Mesodermal cell (in vitro differentiated cells): Measurements from ENCODE around the gene GOLGA5.
"Not testable (repeated sequence)": the region's sequence is repeated elsewhere in the genome, so short reads cannot be mapped to it uniquely, and the experiment has no call there.

Experiments
- H3K27ac ChIP-seq: 2 replicates; pipeline ENCODE4 v1.7.0; 2013; ENCODE audit warnings: mild to moderate bottlenecking, low read depth, low read length, moderate library complexity; ENCODE audit not compliant: severe bottlenecking
- H3K36me3 ChIP-seq: 2 replicates; pipeline ENCODE4 v1.7.1; 2013; ENCODE audit warnings: mild to moderate bottlenecking, low read length, moderate library complexity; ENCODE audit not compliant: control insufficient read depth, insufficient read depth
- H3K4me1 ChIP-seq: one replicate; pipeline ENCODE4 v1.7.1; 2013; ENCODE audit warnings: mild to moderate bottlenecking, low read length; ENCODE audit not compliant: insufficient read depth, control insufficient read depth, poor library complexity, severe bottlenecking
- H3K4me3 ChIP-seq: 2 replicates; pipeline ENCODE4 v1.7.0; 2013; ENCODE audit warnings: low read length, control low read depth, mild to moderate bottlenecking; ENCODE audit not compliant: insufficient read depth, poor library complexity, severe bottlenecking; ENCODE audit errors: extremely low read depth
- H3K9me3 ChIP-seq: 2 replicates; pipeline ENCODE4 v1.7.1; 2013; ENCODE audit warnings: mild to moderate bottlenecking, low read length, moderate library complexity; ENCODE audit not compliant: control insufficient read depth
- WGBS, 2 experiments: methylation state at CpG; one replicate each; pipeline ENCODE4 v1.1.5; 2013; ENCODE audit warnings: missing lambda C conversion rate in 2 of 2; ENCODE audit not compliant: insufficient coverage in 2 of 2; 5-methylcytosine and 5-hydroxymethylcytosine counted together

The GOLGA5 gene

DNA sequence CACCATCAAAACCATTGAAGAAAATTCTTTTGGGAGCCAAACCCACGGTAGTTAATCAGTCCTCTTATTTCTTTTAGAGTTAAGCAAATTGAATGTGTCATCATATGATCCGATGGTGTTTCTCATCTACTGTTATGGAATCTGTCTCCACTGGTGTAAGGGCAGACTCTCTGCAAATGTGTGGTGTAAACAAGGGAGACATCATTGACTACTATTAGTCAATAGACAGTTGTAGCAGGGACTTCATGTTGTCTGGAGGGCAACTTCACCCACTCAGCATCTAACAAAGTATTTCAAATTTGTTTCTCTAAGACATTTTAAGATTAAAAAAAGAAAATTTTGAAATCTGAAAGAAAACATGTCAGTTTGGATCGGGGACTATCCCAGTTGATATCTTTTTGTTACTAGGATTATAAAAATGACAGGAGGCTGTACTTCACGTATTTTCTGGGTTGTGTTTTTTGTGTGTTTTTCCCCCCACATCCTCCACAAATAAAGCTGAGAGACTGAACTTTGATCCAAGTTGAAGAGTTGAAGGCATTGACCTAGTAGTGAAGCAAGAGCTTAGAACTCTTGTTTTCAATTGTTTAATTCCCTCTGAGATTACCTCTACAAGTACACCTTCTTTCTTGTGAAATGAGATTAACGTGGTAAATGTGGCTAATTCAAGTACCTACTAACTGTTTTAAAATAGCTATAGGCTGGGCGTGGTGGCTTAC is 4.0 kb downstream of the GOLGA5 start:
- peaks cover 5% of the 10 kb centered on the region for H3K9me3 ChIP-seq
- 80 to 94% methylated on average over 1 to 3 of the region's 6 CpGs for WGBS, 2 experiments
- no peak overlapping the region for H3K27ac ChIP-seq
- no peaks in the 10 kb centered on the region for H3K4me1 ChIP-seq
- peaks cover 26% of the 10 kb centered on the region for H3K36me3 ChIP-seq
- no peak overlapping the region for H3K4me3 ChIP-seq

GRCh38 chr14:92798811-92799210 is 4.7 kb downstream of the GOLGA5 start:
- Histone ChIP-seq H3K4me1 (no peaks in the 10 kb centered on the region), H3K27ac (no peak overlapping the region), H3K4me3 (no peak overlapping the region), H3K36me3 (peaks cover 33% of the 10 kb centered on the region), H3K9me3 (no peaks in the 10 kb centered on the region)
- 87 to 88% methylated on average over 7 of the region's 10 CpGs for WGBS, 2 experiments

GRCh38 chr14:92800012-92800411 is 5.9 kb downstream of the GOLGA5 start:
- peaks cover 36% of the 10 kb centered on the region for H3K36me3 ChIP-seq
- H3K4me3 ChIP-seq: no peak overlapping the region
- no CpG with 5 or more reads among the region's 1 CpG for WGBS, 2 experiments
- no peaks in the 10 kb centered on the region for H3K9me3 ChIP-seq
- no peaks in the 10 kb centered on the region for H3K4me1 ChIP-seq
- H3K27ac ChIP-seq: no peak overlapping the region

GRCh38 chr14:92800525-92800924 is 6.4 kb downstream of the GOLGA5 start:
- Histone ChIP-seq H3K4me3 (no peak overlapping the region), H3K4me1 (no peaks in the 10 kb centered on the region), H3K27ac (no peak overlapping the region), H3K9me3 (no peaks in the 10 kb centered on the region), H3K36me3 (peaks cover 36% of the 10 kb centered on the region)
- 88 to 100% methylated on average over 1 to 3 of the region's 3 CpGs for WGBS, 2 experiments

GRCh38 chr14:92801917-92802316 is 7.8 kb downstream of the GOLGA5 start:
- Histone ChIP-seq H3K9me3 (no peaks in the 10 kb centered on the region), H3K4me3 (no peak overlapping the region)

GRCh38 chr14:92802678-92803077 is 8.6 kb downstream of the GOLGA5 start:
- peaks cover 39% of the 10 kb centered on the region for H3K36me3 ChIP-seq
- no peak overlapping the region for H3K4me3 ChIP-seq
- no peak overlapping the region for H3K27ac ChIP-seq
- H3K4me1 ChIP-seq: no peaks in the 10 kb centered on the region
- WGBS, 2 experiments: 90 to 100% methylated on average over 1 of the region's 2 CpGs
- H3K9me3 ChIP-seq: no peaks in the 10 kb centered on the region

More at GRCh38 chr14:92801917-92802316, 7.8 kb downstream of the GOLGA5 start:
- Histone ChIP-seq H3K36me3 (peaks cover 39% of the 10 kb centered on the region), H3K27ac (no peak overlapping the region), H3K4me1 (no peaks in the 10 kb centered on the region)

DNA sequence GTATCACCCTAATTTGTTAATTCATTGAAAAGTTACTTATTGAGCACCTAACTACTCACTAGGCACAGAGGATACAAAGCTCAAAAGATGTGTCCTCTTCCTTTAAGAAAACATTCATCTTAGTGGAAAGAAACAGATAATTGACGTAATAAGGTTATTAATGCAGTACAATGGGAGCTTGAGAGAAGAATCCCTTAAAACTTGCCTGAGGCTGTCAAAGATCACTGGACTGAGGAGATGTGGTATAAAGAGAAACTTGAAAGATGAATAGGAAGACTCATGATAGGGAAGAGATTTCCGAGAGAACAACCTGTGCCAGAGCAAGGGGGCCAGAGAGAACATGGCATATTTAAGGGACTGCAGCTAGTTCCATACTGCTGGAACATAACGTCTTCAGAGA is 19.1 kb downstream of the GOLGA5 start:
- Histone ChIP-seq H3K4me1 (no peaks in the 10 kb centered on the region), H3K36me3 (peaks cover 92% of the 10 kb centered on the region), H3K9me3 (no peaks in the 10 kb centered on the region), H3K27ac (no peak overlapping the region), H3K4me3 (no peak overlapping the region)
- WGBS, 2 experiments: 94 to 98% methylated on average over 2 to 3 of the region's 3 CpGs

- H3K27ac ChIP-seq: no peak overlapping the region
- no peaks in the 10 kb centered on the region for H3K9me3 ChIP-seq
- no peak overlapping the region for H3K4me3 ChIP-seq
- peaks cover 70% of the 10 kb centered on the region for H3K36me3 ChIP-seq
- 89 to 96% methylated on average over 3 to 5 of the region's 6 CpGs for WGBS, 2 experiments
- no peaks in the 10 kb centered on the region for H3K4me1 ChIP-seq
Measured at GRCh38 chr14:92819011-92819597, 25.0 kb downstream of the GOLGA5 start.

- not testable (repeated sequence) for H3K4me1 ChIP-seq, H3K4me3 ChIP-seq, H3K9me3 ChIP-seq, H3K27ac ChIP-seq
- 94 to 95% methylated on average over 3 to 4 of the region's 13 CpGs for WGBS, 2 experiments
- peaks cover 69% of the 10 kb centered on the region for H3K36me3 ChIP-seq
Measured at GRCh38 chr14:92819680-92820535, 25.8 kb downstream of the GOLGA5 start.

GRCh38 chr14:92820536-92820840 is 26.4 kb downstream of the GOLGA5 start:
- WGBS, 2 experiments: 95% methylated on average over 4 of the region's 7 CpGs; no CpG with 5 or more reads in 1 of the 2 experiments
- not testable (repeated sequence) for H3K4me1 ChIP-seq, H3K27ac ChIP-seq, H3K9me3 ChIP-seq, H3K4me3 ChIP-seq
- peaks cover 70% of the 10 kb centered on the region for H3K36me3 ChIP-seq

- no peak overlapping the region for H3K27ac ChIP-seq
- no peaks in the 10 kb centered on the region for H3K4me1 ChIP-seq
- 100% methylated on average over 1 of the region's 2 CpGs; no CpG with 5 or more reads in 1 of the 2 experiments for whole genome bisulfite sequencing, 2 experiments
- H3K4me3 ChIP-seq: no peak overlapping the region
- H3K36me3 ChIP-seq: peaks cover 84% of the 10 kb centered on the region
- H3K9me3 ChIP-seq: no peaks in the 10 kb centered on the region
Measured at GRCh38 chr14:92830902-92831301, 36.8 kb downstream of the GOLGA5 start.
